Endothelial cell of umbilical vein (primary cell): ENCODE measurements around the gene OR4F6. TPM values are rescaled to one million over a fixed set of nuclear protein-coding genes. Genes with fewer than 3 reads are reported as not detected.

Source experiments
- BruUV-seq: library from RNA; stranded (reverse); fragments of 400-500 nt; replicated peaks from 2 replicates; lab custom pipeline; 2021; lab: Mats Ljungman, UMichigan
- CTCF ChIA-PET: fragments of 300-600, 350-600 bp; sonication (Branson Sonifier 250); formaldehyde crosslinking; loops from one replicate; lab custom pipeline; 2021; ENCODE audit warnings: antibody characterized with exemption, inconsistent platforms; lab: Charles Lee
- POLR2A ChIA-PET: fragments of 300-600, 350-600 bp; sonication (Branson Sonifier 250); formaldehyde crosslinking; loops from one replicate; lab custom pipeline; 2021; ENCODE audit warnings: antibody characterized with exemption, inconsistent platforms; lab: Charles Lee
- DNase-seq: peaks from one replicate; pipeline ENCODE4 v3.0.0-alpha.2; 2011; ENCODE audit warnings: low read depth, low spot score
- FAIRE-seq: peaks from 2 replicates; lab custom pipeline; 2011; peaks lifted over from hg19 to GRCh38; lab: Jason Lieb, UNC
- H2AFZ ChIP-seq: 2 replicates; pipeline ENCODE4 v1.6.0; 2012; ENCODE audit warnings: low read depth, low read length, control low read depth, inconsistent platforms
- H3K27ac ChIP-seq: 2 replicates; pipeline ENCODE4 v1.5.1; 2011; ENCODE audit warnings: low read depth, mild to moderate bottlenecking, control low read depth, low read length, moderate library complexity; ENCODE audit not compliant: insufficient read depth
- H3K27me3 ChIP-seq, 2 experiments: 2 replicates each; pipeline versions ENCODE4 v1.6.0 to v1.6.1; 2011; ENCODE audit warnings: low read length in 2 of 2, mixed read lengths in 1 of 2; ENCODE audit not compliant: control insufficient read depth in 2 of 2, insufficient read depth in 2 of 2
- H3K36me3 ChIP-seq, 2 experiments: 2 replicates in 1 of 2; 3 replicates in 1 of 2; pipeline ENCODE4 v1.5.1; 2011; ENCODE audit warnings: low read length in 2 of 2, mild to moderate bottlenecking in 1 of 2, moderate library complexity in 1 of 2; ENCODE audit not compliant: control insufficient read depth in 2 of 2, insufficient read depth in 2 of 2; ENCODE audit errors: extremely low read depth in 1 of 2
- H3K4me1 ChIP-seq: 3 replicates; pipeline ENCODE4 v1.5.1; 2011; ENCODE audit warnings: mild to moderate bottlenecking, low read length; ENCODE audit not compliant: control insufficient read depth, insufficient read depth; ENCODE audit errors: extremely low read depth
- H3K4me2 ChIP-seq: 2 replicates; pipeline ENCODE4 v1.6.1; 2011; ENCODE audit warnings: low read length, control low read depth, mixed read lengths; ENCODE audit not compliant: insufficient read depth
- H3K4me3 ChIP-seq, 3 experiments: fragments of 200-600 bp in 1 of 3; sonication (generic), shearing (Covaris generic) in 1 of 3; replicated peaks in 1 of 3; 2 replicates each; pipeline ENCODE4 v1.5.1; 2011 to 2016; ENCODE audit warnings: control low read depth in 3 of 3, low read length in 3 of 3, mild to moderate bottlenecking in 2 of 3, inconsistent platforms in 1 of 3, low read depth in 1 of 3, moderate library complexity in 1 of 3; ENCODE audit not compliant: insufficient read depth in 1 of 3
- H3K79me2 ChIP-seq: 2 replicates; pipeline ENCODE4 v1.6.0; 2012; ENCODE audit warnings: low read length, inconsistent platforms; ENCODE audit not compliant: control insufficient read depth, insufficient read depth
- H3K9ac ChIP-seq: replicated peaks from 2 replicates; pipeline ENCODE3; 2011; ENCODE audit warnings: low read length, control low read depth; ENCODE audit not compliant: insufficient read depth; ENCODE audit errors: extremely low read depth
- H3K9me1 ChIP-seq: replicated peaks from 3 replicates; pipeline ENCODE4 v1.6.0; 2011; ENCODE audit warnings: mild to moderate bottlenecking, low read length; ENCODE audit not compliant: control insufficient read depth, insufficient read depth; ENCODE audit errors: extremely low read depth
- H3K9me3 ChIP-seq: replicated peaks from 2 replicates; pipeline ENCODE4 v1.5.1; 2012; ENCODE audit warnings: low read length, inconsistent platforms; ENCODE audit not compliant: control insufficient read depth, insufficient read depth
- H4K20me1 ChIP-seq: replicated peaks from 2 replicates; pipeline ENCODE3; 2011; ENCODE audit warnings: mild to moderate bottlenecking, low read length; ENCODE audit not compliant: control insufficient read depth, insufficient read depth; ENCODE audit errors: extremely low read depth
- EZH2 ChIP-seq: IDR thresholded peaks from 2 replicates; pipeline ENCODE4 v1.6.1; 2012; ENCODE audit warnings: borderline replicate concordance, low read depth, mild to moderate bottlenecking, moderate library complexity, low read length, inconsistent platforms; ENCODE audit not compliant: severe bottlenecking
- FOS ChIP-seq: IDR thresholded peaks from 2 replicates; pipeline ENCODE4 v1.6.1; 2011; ENCODE audit warnings: mild to moderate bottlenecking, low read length, moderate library complexity, borderline replicate concordance; ENCODE audit not compliant: insufficient read depth
- GATA2 ChIP-seq: IDR thresholded peaks from 2 replicates; pipeline ENCODE4 v1.7.0; 2011; ENCODE audit warnings: low read depth, mild to moderate bottlenecking, moderate library complexity, mixed read lengths, low read length; ENCODE audit not compliant: insufficient read length, insufficient read depth
- JUN ChIP-seq: IDR thresholded peaks from 2 replicates; pipeline ENCODE4 v1.6.1; 2011; ENCODE audit warnings: borderline replicate concordance, low read depth; ENCODE audit not compliant: insufficient read length, insufficient read depth
- MYC ChIP-seq: IDR thresholded peaks from one replicate; pipeline ENCODE4 v1.6.1; 2011; ENCODE audit warnings: mild to moderate bottlenecking, low read depth, low read length
- POLR2A ChIP-seq: IDR thresholded peaks from 2 replicates; pipeline ENCODE4 v1.6.1; 2012; ENCODE audit warnings: low read depth, mild to moderate bottlenecking, control low read depth, low read length
- POLR2AphosphoS5 ChIP-seq: IDR thresholded peaks from 2 replicates; pipeline ENCODE4 v1.6.1; 2012; ENCODE audit warnings: low read depth, mild to moderate bottlenecking, control low read depth, low read length, moderate library complexity; ENCODE audit not compliant: insufficient read depth
- dilution Hi-C: fragments of 300-500 bp; cut with MboI; formaldehyde crosslinking; loops from one replicate; pipeline ENCODE4 v1.15.0; 2019; ENCODE audit warnings: low sequenced_read_pairs; ENCODE audit not compliant: extremely low pct_ligation_motif_present
- intact Hi-C: fragments of 100-400 bp; cut with micrococcal nuclease; formaldehyde crosslinking; loops from one replicate; pipeline ENCODE4 v1.10.0; 2022
- polyA plus RNA-seq, 4 experiments: library from polyadenylated mRNA; depleted of rRNA in 3 of 4; stranded (reverse) in 3 of 4; unstranded in 1 of 4; fragments of >200 nt; gene quantifications; 2 replicates each; pipeline versions ENCODE4 v1.2.1 to v1.2.3, GENCODE V29; 2011 to 2012; ENCODE audit warnings: missing spikeins in 1 of 4
- total RNA-seq: library from RNA; stranded (reverse); gene quantifications from 2 replicates; pipeline ENCODE4 v1.2.3, GENCODE V29; 2021
- TF ChIP-seq, protein P1 (sequence below), 2 donors: IDR thresholded peaks; 1 replicate in 1 of 2; 2 replicates in 1 of 2; pipeline ENCODE4 v1.5.1; 2011; ENCODE audit warnings: low read length in 2 of 2, mild to moderate bottlenecking in 2 of 2, moderate library complexity in 2 of 2, control low read depth in 1 of 2, inconsistent platforms in 1 of 2, low read depth in 1 of 2; ENCODE audit not compliant: insufficient read depth in 1 of 2; ENCODE audit errors: extremely low read depth in 1 of 2
- TF ChIP-seq, protein P2 (sequence below): IDR thresholded peaks from 2 replicates; pipeline ENCODE4 v1.6.1; 2011; ENCODE audit not compliant: insufficient read depth, insufficient read length

OR4F6 gene
- total and polyA plus RNA-seq, 2 donors (not counting 3 experiments of a cell fraction or from before 2014, with no cell fraction given): not detected

DNA sequence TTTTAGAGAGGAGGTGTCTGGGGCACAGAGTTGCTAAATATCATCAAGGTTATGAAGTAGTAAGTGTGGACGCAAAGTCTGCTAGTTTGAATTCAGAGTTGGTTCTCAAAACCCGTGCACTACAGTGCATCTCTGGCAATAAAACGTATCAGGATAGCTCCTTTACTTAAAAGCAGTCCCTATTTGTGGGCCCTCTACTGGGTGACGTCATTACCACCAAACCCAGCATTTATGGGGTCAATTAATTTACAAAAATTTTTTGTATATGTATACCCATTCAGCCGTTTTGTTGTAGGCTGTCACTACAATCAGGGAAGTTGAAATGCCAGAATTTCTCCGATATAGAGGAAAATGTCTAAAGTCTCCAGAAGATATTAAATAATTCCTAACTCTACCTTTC lies 17.5 kb downstream of the OR4F6 start:
- H3K4me1 ChIP-seq: no peaks in the 10 kb centered on the region
- no TSS peak for BruUV-seq
- dilution Hi-C loops (no loop called here), intact Hi-C loops (no loop called here)
- H3K4me2 ChIP-seq: no peak overlapping the region
- no peaks in the 10 kb centered on the region for H3K36me3 ChIP-seq
- ChIA-PET CTCF (no interaction called here), POLR2A (no interaction called here)
- FAIRE-seq (no peak), DNase-seq (no peak)
- no peaks in the 10 kb centered on the region for H3K9me3 ChIP-seq
- no peaks in the 10 kb centered on the region for H4K20me1 ChIP-seq
- H3K79me2 ChIP-seq: no peaks in the 10 kb centered on the region
- H3K9ac ChIP-seq: no peak overlapping the region
- no peak overlapping the region for H2AFZ ChIP-seq
- TF ChIP-seq, protein P1, sequence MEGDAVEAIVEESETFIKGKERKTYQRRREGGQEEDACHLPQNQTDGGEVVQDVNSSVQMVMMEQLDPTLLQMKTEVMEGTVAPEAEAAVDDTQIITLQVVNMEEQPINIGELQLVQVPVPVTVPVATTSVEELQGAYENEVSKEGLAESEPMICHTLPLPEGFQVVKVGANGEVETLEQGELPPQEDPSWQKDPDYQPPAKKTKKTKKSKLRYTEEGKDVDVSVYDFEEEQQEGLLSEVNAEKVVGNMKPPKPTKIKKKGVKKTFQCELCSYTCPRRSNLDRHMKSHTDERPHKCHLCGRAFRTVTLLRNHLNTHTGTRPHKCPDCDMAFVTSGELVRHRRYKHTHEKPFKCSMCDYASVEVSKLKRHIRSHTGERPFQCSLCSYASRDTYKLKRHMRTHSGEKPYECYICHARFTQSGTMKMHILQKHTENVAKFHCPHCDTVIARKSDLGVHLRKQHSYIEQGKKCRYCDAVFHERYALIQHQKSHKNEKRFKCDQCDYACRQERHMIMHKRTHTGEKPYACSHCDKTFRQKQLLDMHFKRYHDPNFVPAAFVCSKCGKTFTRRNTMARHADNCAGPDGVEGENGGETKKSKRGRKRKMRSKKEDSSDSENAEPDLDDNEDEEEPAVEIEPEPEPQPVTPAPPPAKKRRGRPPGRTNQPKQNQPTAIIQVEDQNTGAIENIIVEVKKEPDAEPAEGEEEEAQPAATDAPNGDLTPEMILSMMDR (IDR thresholded peaks at IDR 0.05; ENCODE audit: extremely low read depth in 1 of 2, insufficient read depth in 1 of 2, low read depth in 1 of 2, low read length in 2 of 2): no peak
- TF ChIP-seq POLR2AphosphoS5: no peak
- TF ChIP-seq POLR2A: no peak
- no peak for TF ChIP-seq JUN
- TF ChIP-seq MYC: no peak
- TF ChIP-seq EZH2: no peak
- no peak for TF ChIP-seq GATA2
- no peak for TF ChIP-seq FOS
- TF ChIP-seq, protein P2, sequence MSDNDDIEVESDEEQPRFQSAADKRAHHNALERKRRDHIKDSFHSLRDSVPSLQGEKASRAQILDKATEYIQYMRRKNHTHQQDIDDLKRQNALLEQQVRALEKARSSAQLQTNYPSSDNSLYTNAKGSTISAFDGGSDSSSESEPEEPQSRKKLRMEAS: no peak
- H3K4me3 ChIP-seq: no peak overlapping the region
- H3K9me1 ChIP-seq: no peaks in the 10 kb centered on the region
- no peaks in the 10 kb centered on the region for H3K27me3 ChIP-seq
- H3K27ac ChIP-seq: no peak overlapping the region
